ENCODE measurements around the gene SPEF2.
"Not testable (repeated sequence)": the region's sequence is repeated elsewhere in the genome, so short reads cannot be mapped to it uniquely, and the experiment has no call there.

Gene SPEF2

DNA sequence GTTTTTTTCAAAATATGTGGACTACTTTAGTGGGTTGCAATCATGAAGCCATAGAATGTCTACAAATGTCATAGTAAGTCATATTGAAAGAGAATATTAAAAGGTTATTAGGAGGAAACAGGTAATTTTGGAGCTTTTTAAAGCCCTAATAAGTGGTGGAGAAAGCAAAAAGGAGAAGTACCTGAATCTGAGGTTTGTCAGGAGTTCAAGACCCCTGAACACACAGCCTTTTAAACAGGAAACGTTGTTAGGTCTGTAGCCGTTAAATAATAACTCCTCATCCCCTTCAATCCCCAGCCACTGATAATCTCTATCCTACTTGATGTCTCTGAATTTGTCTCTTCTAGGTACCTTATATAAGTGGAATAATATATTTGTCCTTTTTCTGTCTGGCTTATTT, 51.1 kb downstream of the SPEF2 start:
- H3K27ac ChIP-seq = no peak overlapping the region
- no peak overlapping the region for H3K4me3 ChIP-seq
- no peak for DNase-seq (ENCODE audit: low spot score)
- TF ChIP-seq, protein P1, sequence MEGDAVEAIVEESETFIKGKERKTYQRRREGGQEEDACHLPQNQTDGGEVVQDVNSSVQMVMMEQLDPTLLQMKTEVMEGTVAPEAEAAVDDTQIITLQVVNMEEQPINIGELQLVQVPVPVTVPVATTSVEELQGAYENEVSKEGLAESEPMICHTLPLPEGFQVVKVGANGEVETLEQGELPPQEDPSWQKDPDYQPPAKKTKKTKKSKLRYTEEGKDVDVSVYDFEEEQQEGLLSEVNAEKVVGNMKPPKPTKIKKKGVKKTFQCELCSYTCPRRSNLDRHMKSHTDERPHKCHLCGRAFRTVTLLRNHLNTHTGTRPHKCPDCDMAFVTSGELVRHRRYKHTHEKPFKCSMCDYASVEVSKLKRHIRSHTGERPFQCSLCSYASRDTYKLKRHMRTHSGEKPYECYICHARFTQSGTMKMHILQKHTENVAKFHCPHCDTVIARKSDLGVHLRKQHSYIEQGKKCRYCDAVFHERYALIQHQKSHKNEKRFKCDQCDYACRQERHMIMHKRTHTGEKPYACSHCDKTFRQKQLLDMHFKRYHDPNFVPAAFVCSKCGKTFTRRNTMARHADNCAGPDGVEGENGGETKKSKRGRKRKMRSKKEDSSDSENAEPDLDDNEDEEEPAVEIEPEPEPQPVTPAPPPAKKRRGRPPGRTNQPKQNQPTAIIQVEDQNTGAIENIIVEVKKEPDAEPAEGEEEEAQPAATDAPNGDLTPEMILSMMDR (IDR thresholded peaks at IDR 0.05) = no peak

DNA sequence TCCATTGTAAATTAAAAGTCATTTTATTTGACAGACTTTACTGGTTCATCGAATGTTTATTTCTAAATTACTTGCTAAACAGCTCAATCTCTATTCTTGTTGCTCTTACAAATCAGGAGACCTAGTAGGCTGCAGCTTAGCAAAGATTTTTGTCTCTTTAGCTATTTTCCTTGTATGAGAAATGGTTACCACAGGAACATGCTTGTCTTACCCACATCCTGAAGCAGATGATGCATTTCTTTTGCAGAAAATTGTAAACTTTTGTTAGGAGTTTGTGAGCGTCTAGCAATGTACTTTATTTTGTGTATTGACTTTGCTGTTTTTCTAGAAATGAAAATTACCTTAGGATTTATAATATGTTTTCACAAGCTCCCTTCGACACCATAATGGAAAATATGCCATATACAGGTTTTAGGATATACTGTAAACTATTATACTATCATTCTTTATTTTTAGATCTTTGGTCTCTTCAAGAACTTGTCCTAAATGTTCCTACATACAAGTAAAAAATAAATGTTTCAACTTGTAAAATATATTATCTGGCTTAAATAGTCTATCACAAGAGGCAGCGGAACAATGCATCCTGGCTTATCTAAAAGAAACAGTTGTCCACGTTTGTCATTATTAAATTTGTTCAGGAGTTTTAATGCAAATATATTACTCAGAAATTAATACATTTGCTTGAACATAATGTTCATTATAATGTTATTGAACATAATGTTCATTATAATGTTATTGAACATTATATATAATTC, 54.1 kb downstream of the SPEF2 start:
- DNase-seq (ENCODE audit: low spot score) = no peak
- TF ChIP-seq, protein P1 (IDR thresholded peaks at IDR 0.05) = no peak
- H3K27ac ChIP-seq = no peak overlapping the region
- H3K4me3 ChIP-seq = no peak overlapping the region

DNA sequence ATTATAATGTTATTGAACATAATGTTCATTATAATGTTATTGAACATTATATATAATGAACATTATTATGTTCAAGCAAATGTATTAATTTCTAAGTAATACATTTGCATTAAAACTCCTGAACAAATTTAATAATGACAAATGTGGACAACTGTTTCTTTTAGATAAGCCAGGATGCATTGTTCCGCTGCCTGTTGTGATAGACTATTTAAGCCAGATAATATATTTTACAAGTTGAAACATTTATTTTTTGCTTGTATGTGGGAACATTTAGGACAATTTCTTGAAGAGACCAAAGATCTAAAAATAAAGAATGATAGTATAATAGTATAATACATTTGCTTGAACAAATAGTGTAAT, 54.6 kb downstream of the SPEF2 start:
- DNase-seq (ENCODE audit: low spot score); H3K27ac ChIP-seq; H3K4me3 ChIP-seq: not testable (repeated sequence)

DNA sequence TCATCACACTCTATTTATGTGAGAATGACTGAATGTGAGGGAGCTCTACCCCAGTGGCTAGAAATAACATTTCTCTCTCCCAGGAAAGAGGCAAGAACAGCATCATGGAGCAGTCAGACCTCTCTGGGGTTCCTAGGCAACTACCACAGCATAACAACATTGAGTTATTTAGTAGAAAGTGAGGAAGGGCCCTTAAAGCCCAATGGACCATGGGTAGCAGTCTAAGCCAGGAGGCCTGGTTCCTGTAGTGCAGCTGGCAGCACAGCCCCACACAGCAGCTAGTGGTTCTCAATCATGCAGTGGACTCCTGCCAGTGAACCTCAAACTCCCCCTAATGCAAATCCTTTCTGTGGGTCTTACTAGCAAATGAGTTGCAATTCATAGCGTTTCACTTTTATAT, 55.3 kb downstream of the SPEF2 start:
- TF ChIP-seq, protein P1 (IDR thresholded peaks at IDR 0.05) = no peak
- DNase-seq (ENCODE audit: low spot score) = no peak
- Histone ChIP-seq H3K4me3 (no peak overlapping the region), H3K27ac (no peak overlapping the region)

DNA sequence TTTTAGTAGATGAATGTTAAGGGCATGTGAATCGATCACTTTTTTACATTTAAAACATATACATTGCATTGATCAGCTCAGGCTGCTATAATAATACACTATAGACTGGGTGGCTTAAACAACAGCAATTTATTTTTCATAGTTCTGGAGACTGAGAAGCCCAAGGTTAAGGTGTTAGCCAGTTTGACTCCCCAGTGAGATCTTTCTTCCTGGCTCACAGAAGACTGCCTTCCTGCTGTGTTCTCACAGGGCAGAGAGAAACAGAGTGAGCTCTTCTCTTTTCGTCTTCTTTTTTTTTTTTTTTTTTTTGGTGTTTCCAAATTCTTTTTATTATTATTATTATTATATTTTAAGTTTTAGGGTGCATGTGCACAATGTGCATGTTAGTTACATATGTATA, 56.4 kb downstream of the SPEF2 start:
- H3K4me3 ChIP-seq = no peak overlapping the region
- TF ChIP-seq, protein P1 (IDR thresholded peaks at IDR 0.05) = no peak
- DNase-seq (ENCODE audit: low spot score) = no peak
- H3K27ac ChIP-seq = no peak overlapping the region

DNA sequence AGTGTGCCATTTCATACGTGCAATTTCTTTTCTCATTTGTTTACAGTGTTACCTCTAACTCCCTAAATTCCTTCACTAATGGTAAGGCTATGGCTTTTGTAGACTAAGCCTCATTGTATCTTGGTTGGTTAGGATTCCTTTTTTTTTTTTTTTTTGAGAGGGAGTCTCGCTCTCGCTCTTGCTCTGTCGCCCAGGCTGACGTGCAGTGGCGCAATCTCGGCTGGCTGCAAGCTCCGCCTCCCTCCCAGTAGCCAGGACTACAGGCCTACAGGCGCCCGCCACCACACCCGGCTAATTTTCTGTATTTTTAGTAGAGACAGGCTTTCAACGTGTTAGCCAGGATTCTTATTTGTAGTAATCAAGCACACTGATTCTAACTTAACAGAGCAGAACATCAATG, 57.7 kb downstream of the SPEF2 start:
- Histone ChIP-seq H3K4me3 (no peak overlapping the region), H3K27ac (no peak overlapping the region)
- TF ChIP-seq, protein P1 (IDR thresholded peaks at IDR 0.05) = no peak
- no peak for DNase-seq (ENCODE audit: low spot score)

DNA sequence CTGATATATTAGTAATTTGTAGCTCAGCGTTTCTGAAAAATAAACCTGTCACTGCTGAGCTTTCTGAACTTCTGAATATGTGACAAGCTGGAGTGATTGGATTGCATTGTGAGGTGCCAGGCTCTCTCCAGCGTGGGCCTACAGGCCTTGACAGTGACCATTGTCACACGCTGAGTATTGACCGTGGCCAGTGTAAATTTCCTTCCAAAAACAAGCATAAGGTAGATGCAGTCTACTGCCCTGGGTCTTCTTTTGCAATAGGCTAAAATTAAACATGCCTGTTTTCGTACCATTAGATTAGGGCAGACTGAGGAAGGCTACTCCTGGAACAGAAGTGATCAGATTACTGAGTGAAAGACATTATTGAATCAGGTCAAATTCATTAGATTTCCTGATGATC, 60.2 kb downstream of the SPEF2 start:
- H3K4me3 ChIP-seq = no peak overlapping the region
- DNase-seq (ENCODE audit: low spot score) = no peak
- no peak overlapping the region for H3K27ac ChIP-seq
- TF ChIP-seq, protein P1 (IDR thresholded peaks at IDR 0.05) = no peak

All from coronary artery (tissue), 2 donors.